HL-60 (cell line): ENCODE results near the gene S100A13.
"Not testable (repeated sequence)": the region's sequence is repeated elsewhere in the genome, so short reads cannot be mapped to it uniquely, and the experiment has no call there.

Experiments used
- DNase-seq, 2 experiments: peaks; one replicate each; pipeline ENCODE4 v3.0.0-alpha.2; 2010 to 2020; ENCODE audit warnings: low read depth in 1 of 2, low spot score in 1 of 2
- H3K27ac ChIP-seq: fragments of 250-450 bp; sonication (Bioruptor Pico); replicated peaks from 2 replicates; pipeline ENCODE4 v1.5.1; 2020; ENCODE audit warnings: mild to moderate bottlenecking, moderate library complexity
- H3K27me3 ChIP-seq: fragments of 250-450 bp; sonication (Bioruptor Pico); 2 replicates; pipeline ENCODE4 v1.5.1; 2021; ENCODE audit warnings: mild to moderate bottlenecking, moderate library complexity; ENCODE audit not compliant: insufficient read depth, poor library complexity, severe bottlenecking
- H3K4me3 ChIP-seq: replicated peaks from 2 replicates; pipeline ENCODE4 v1.5.1; 2011; ENCODE audit warnings: mild to moderate bottlenecking, control low read depth, low read length; ENCODE audit not compliant: insufficient read depth
- CTCF ChIP-seq: IDR thresholded peaks from one replicate; pipeline ENCODE4 v1.5.1; 2011; ENCODE audit warnings: low read length, control low read depth, inconsistent platforms; ENCODE audit not compliant: insufficient read depth
- GABPA ChIP-seq: IDR thresholded peaks from 2 replicates; pipeline ENCODE4 v1.6.1; 2012; ENCODE audit warnings: low read depth
- POLR2AphosphoS5 ChIP-seq: IDR thresholded peaks from 2 replicates; pipeline ENCODE4 v1.6.1; 2012; ENCODE audit warnings: low read depth
- REST ChIP-seq: IDR thresholded peaks from 2 replicates; pipeline ENCODE4 v1.6.1; 2012; ENCODE audit warnings: low read depth; ENCODE audit not compliant: insufficient replicate concordance
- SPI1 ChIP-seq: IDR thresholded peaks from 2 replicates; pipeline ENCODE4 v1.6.1; 2012; ENCODE audit warnings: low read depth, mild to moderate bottlenecking, borderline replicate concordance

Gene S100A13

DNA sequence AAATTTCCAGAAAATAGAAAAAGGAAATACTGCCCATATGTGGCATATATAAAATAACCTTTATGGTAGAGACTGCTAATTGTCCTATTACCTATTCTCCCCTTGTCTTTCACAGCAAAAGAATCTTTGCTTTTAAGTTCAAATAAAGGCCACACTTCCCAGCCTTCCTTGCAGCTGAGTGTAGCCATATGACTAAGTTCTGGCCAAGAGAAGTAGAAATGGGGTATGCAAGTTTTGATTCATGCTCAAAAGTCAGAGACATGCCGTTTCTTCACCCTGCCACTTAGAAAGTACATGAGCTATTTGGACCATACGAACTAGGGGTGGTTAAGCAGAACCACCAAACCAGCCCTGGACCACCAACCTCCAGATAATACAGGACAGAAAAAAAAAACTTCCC lies 43.3 kb downstream of the S100A13 start:
- no peak overlapping the region for H3K4me3 ChIP-seq
- peaks cover 4% of the 10 kb centered on the region for H3K27me3 ChIP-seq
- H3K27ac ChIP-seq: no peak overlapping the region
- TF ChIP-seq POLR2AphosphoS5 (no peak), SPI1 (no peak), GABPA (no peak), REST (no peak), CTCF (no peak)
- DNase-seq: no peak

GRCh38 chr1:153583514-153583913 lies 43.8 kb downstream of the S100A13 start:
- H3K27me3 ChIP-seq, H3K4me3 ChIP-seq, DNase-seq, H3K27ac ChIP-seq: not testable (repeated sequence)

DNA sequence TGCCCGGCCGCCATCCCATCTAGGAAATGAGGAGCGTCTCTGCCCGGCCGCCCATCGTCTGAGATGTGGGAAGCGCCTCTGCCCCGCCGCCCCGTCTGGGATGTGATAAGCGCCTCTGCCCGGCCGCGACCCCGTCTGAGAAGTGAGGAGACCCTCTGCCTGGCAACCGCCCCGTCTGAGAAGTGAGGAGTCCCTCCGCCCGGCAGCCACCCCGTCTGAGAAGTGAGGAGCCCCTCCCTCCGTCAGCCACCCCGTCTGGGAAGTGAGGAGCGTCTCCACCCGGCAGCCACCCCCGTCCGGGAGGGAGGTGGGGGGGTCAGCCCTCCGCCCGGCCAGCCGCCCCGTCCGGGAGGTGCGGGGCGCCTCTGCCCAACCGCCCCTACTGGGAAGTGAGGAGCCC lies 44.5 kb downstream of the S100A13 start:
- not testable (repeated sequence) for H3K4me3 ChIP-seq, H3K27ac ChIP-seq, DNase-seq, H3K27me3 ChIP-seq

DNA sequence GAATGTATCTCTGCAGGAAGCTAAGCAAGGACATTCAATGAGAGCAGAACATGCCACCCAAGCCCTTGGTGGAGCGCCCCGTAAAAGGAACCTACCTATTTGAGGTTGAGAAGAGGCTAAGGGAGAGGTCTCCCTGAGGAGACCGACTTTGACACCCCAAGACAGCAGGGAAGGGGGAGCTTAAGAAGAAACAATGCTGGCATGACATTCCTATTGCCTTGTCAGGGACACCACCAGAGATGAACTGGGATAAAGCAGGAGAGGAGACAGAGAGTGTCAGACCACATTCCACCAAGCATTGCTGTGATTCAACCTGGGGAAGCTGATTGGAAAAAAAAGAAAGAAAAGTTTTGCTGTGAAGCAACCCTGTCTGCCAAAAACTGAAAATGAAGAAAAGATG lies 48.4 kb downstream of the S100A13 start:
- Histone ChIP-seq H3K27ac (no peak overlapping the region), H3K27me3 (peaks cover 9% of the 10 kb centered on the region), H3K4me3 (no peak overlapping the region)
- TF ChIP-seq POLR2AphosphoS5 (no peak), REST (no peak), CTCF (no peak), GABPA (no peak), SPI1 (no peak)
- DNase-seq: no peak

DNA sequence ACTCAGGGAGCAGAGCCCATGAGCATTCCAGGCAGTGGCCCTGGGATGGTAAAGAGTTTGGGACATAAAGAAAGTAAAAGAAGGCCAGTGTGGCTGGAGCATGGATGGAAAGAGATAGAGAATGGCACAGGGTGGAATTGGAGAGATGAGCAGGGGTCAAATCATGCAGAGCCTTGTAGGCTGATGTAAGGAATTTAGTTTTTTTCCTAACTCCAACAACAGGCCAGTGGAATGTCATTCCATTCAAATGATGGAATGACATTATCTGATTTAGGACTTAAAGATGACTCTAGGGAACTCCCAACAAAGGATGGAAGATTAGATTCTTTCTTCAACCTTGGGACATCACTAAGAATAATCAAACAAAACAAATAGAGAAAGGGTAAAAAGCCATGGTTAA lies 48.8 kb downstream of the S100A13 start:
- no peak for DNase-seq
- Histone ChIP-seq H3K27me3 (peaks cover 9% of the 10 kb centered on the region), H3K27ac (no peak overlapping the region), H3K4me3 (no peak overlapping the region)
- no peak for TF ChIP-seq GABPA
- TF ChIP-seq CTCF: no peak
- no peak for TF ChIP-seq POLR2AphosphoS5
- TF ChIP-seq SPI1: no peak
- TF ChIP-seq REST: no peak
